H1 (cell line): ENCODE measurements around the gene CERT1. TPM values are rescaled to one million over a fixed set of nuclear protein-coding genes. Genes with fewer than 3 reads are reported as not detected.

Experiments used
- CEBPB ChIP-seq: IDR thresholded peaks from 2 replicates; pipeline ENCODE4 v1.6.1; 2012; ENCODE audit warnings: low read depth, low read length
- CREB1 ChIP-seq: IDR thresholded peaks from 2 replicates; pipeline ENCODE4 v1.6.1; 2012; ENCODE audit warnings: inconsistent platforms
- EP300 ChIP-seq, 2 experiments: IDR thresholded peaks; 1 replicate in 1 of 2; 2 replicates in 1 of 2; pipeline ENCODE4 v1.6.1; 2011 to 2012; ENCODE audit warnings: low read depth in 2 of 2, low read length in 2 of 2, mild to moderate bottlenecking in 2 of 2, borderline replicate concordance in 1 of 2, inconsistent platforms in 1 of 2, moderate library complexity in 1 of 2
- RFX5 ChIP-seq: IDR thresholded peaks from 2 replicates; pipeline ENCODE4 v1.6.1; 2011; ENCODE audit warnings: low read depth, low read length, improper control_type of control experiment, borderline replicate concordance
- SIN3A ChIP-seq, 2 experiments: IDR thresholded peaks in 1 of 2; conservative IDR thresholded peaks in 1 of 2; 2 replicates each; pipeline ENCODE4 v1.6.1; 2011 to 2012; ENCODE audit warnings: low read length in 2 of 2, improper control_type of control experiment in 1 of 2, low read depth in 1 of 2, mild to moderate bottlenecking in 1 of 2
- SP2 ChIP-seq: IDR thresholded peaks from 2 replicates; pipeline ENCODE4 v1.6.1; 2012; ENCODE audit warnings: mild to moderate bottlenecking, low read length, inconsistent platforms
- polyA plus RNA-seq, 7 experiments: library from polyadenylated mRNA; depleted of rRNA in 3 of 7; stranded (reverse) in 5 of 7; unstranded in 2 of 7; fragments of >200 nt in 5 of 7; fragments of 200-250 nt in 2 of 7; gene quantifications; 1 replicate in 5 of 7; 2 replicates in 1 of 7; 4 replicates in 1 of 7; pipeline versions ENCODE4 v1.2.1 to v1.2.3, GENCODE V29; 2011 to 2013; ENCODE audit warnings: missing spikeins in 2 of 7, mixed read lengths in 2 of 7
- total RNA-seq: library from RNA; stranded (reverse); fragmentation: NEBNext Ultra II Directional; extraction: Animal tissue kit (Norgen Biotek cat#: 25700); gene quantifications from 2 replicates; pipeline ENCODE4 v1.2.1, GENCODE V29; 2021

Gene CERT1
- total and polyA plus RNA-seq, 2 of the 8 experiments (the other 6 are each of a cell fraction or from before 2014, with no cell fraction given), result 7.8 to 55.3 TPM

DNA sequence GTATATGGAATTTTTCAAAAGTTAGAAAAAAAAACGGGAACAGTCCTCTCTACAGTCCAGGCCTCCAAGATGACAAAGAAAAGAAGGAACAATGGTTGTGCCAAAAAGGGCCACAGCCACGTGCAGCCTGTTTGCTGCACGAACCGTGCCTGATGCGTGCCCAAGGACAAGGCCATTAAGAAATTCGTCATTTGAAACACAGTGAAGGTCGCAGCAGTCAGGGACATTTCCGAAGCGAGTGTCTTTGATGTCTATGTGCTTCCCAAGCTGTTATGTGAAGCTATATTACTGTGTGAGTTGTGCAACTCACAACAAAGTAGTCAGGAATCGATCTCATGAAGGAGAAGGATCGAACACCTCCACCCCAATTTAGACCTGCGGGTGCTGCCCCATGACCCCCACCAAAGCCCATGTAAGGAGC lies 137.0 kb downstream of the CERT1 start (continued):
- no peak for TF ChIP-seq RFX5
- no peak for TF ChIP-seq CREB1
- no peak for TF ChIP-seq EP300 (IDR thresholded peaks at IDR 0.05; ENCODE audit: borderline replicate concordance in 1 of 2, low read depth in 2 of 2, low read length in 2 of 2)
- no peak for TF ChIP-seq CEBPB
- TF ChIP-seq SIN3A (conservative IDR thresholded peaks at IDR 0.05 in 1 of 2, IDR thresholded peaks at IDR 0.05 in 1 of 2; ENCODE audit: low read depth in 1 of 2, low read length in 2 of 2), result no peak
- TF ChIP-seq SP2, result no peak
